Neural cell (in vitro differentiated cells): ENCODE data around the gene NELL2. TPM values are rescaled to one million over a fixed set of nuclear protein-coding genes. Genes with fewer than 3 reads are reported as not detected.

Experiments used
- H2AFZ ChIP-seq: fragments of 200-600, 300-800 bp; sonication (generic), shearing (Covaris generic); 2 replicates; pipeline ENCODE4 v1.6.0; 2014; ENCODE audit warnings: low read depth, mild to moderate bottlenecking, antibody characterized with exemption, low read length, moderate library complexity
- H3F3A ChIP-seq: fragments of 200-600 bp; shearing (Covaris generic); 2 replicates; pipeline ENCODE4 v1.6.1; 2016; ENCODE audit warnings: mild to moderate bottlenecking, moderate library complexity, mixed read lengths, antibody characterized with exemption, low read length; ENCODE audit not compliant: insufficient read depth, poor library complexity, severe bottlenecking
- H3K27ac ChIP-seq: fragments of 200-600, 300-800 bp; sonication (generic), shearing (Covaris generic); 2 replicates; pipeline ENCODE4 v1.5.1; 2014; ENCODE audit warnings: mild to moderate bottlenecking, low read length, moderate library complexity
- H3K27me3 ChIP-seq: fragments of 300-800, 200-600 bp; sonication (generic), shearing (Covaris generic); 2 replicates; pipeline ENCODE4 v1.6.0; 2014; ENCODE audit warnings: mild to moderate bottlenecking, low read depth, low read length, moderate library complexity; ENCODE audit not compliant: insufficient read depth
- H3K36me3 ChIP-seq: fragments of 300-800, 200-600 bp; sonication (generic), shearing (Covaris generic); 2 replicates; pipeline ENCODE4 v1.5.1; 2014; ENCODE audit warnings: mild to moderate bottlenecking, antibody characterized with exemption, low read length, moderate library complexity; ENCODE audit not compliant: insufficient read depth
- H3K4me2 ChIP-seq: fragments of 300-800, 200-600 bp; sonication (generic), shearing (Covaris generic); 2 replicates; pipeline ENCODE4 v1.6.0; 2014; ENCODE audit warnings: mild to moderate bottlenecking, low read length
- H3K4me3 ChIP-seq: fragments of 300-800, 200-600 bp; sonication (generic), shearing (Covaris generic); 2 replicates; pipeline ENCODE4 v1.5.1; 2014; ENCODE audit warnings: mild to moderate bottlenecking, low read length, moderate library complexity
- H3K79me2 ChIP-seq: fragments of 200-600 bp; shearing (Covaris generic); replicated peaks from 2 replicates; pipeline ENCODE4 v1.6.0; 2014; ENCODE audit warnings: mild to moderate bottlenecking, low read length, moderate library complexity; ENCODE audit not compliant: insufficient read depth
- H3K9ac ChIP-seq: fragments of 300-800, 200-600 bp; sonication (generic), shearing (Covaris generic); 2 replicates; pipeline ENCODE4 v1.6.1; 2016; ENCODE audit warnings: mild to moderate bottlenecking, low read length, mixed read lengths
- H3K9me2 ChIP-seq: fragments of 200-600 bp; shearing (Covaris generic); 2 replicates; pipeline ENCODE4 v1.6.1; 2016; ENCODE audit warnings: mild to moderate bottlenecking, low read length, mixed read lengths; ENCODE audit not compliant: insufficient read depth
- H3K9me3 ChIP-seq: fragments of 200-600, 300-800 bp; sonication (generic), shearing (Covaris generic); 2 replicates; pipeline ENCODE4 v1.6.1; 2016; ENCODE audit warnings: mild to moderate bottlenecking, mixed run types, low read length, moderate library complexity, mixed read lengths
- H4K20me1 ChIP-seq: fragments of 200-600 bp; shearing (Covaris generic); 2 replicates; pipeline ENCODE4 v1.6.1; 2016; ENCODE audit warnings: mild to moderate bottlenecking, mixed run types; ENCODE audit not compliant: insufficient read depth
- CTCF ChIP-seq: fragments of 450-650 bp; IDR thresholded peaks from 2 replicates; pipeline ENCODE4 v1.5.1; 2014; ENCODE audit warnings: antibody characterized with exemption, mild to moderate bottlenecking, moderate library complexity; ENCODE audit not compliant: poor library complexity, severe bottlenecking
- EP300 ChIP-seq: fragments of 450-650 bp; conservative IDR thresholded peaks from 2 replicates; pipeline ENCODE4 v1.6.1; 2014; ENCODE audit warnings: antibody characterized with exemption, mild to moderate bottlenecking, moderate library complexity; ENCODE audit not compliant: poor library complexity, severe bottlenecking
- EZH2 ChIP-seq: fragments of 200-600, 300-800 bp; shearing (Covaris generic), sonication (generic); IDR thresholded peaks from 2 replicates; pipeline ENCODE4 v1.6.1; 2014; ENCODE audit warnings: antibody characterized with exemption, low read length, borderline replicate concordance, mild to moderate bottlenecking; ENCODE audit not compliant: insufficient read depth, poor library complexity, severe bottlenecking
- MXI1 ChIP-seq: fragments of 450-650 bp; conservative IDR thresholded peaks from 2 replicates; pipeline ENCODE4 v1.6.1; 2014; ENCODE audit warnings: antibody characterized with exemption, mild to moderate bottlenecking; ENCODE audit not compliant: poor library complexity, severe bottlenecking
- POLR2AphosphoS5 ChIP-seq: IDR thresholded peaks from 2 replicates; pipeline ENCODE4 v1.6.1; 2012
- RAD21 ChIP-seq: fragments of 450-650 bp; conservative IDR thresholded peaks from 2 replicates; pipeline ENCODE4 v1.6.1; 2014; ENCODE audit warnings: antibody characterized with exemption, mild to moderate bottlenecking, moderate library complexity
- REST ChIP-seq: IDR thresholded peaks from 2 replicates; pipeline ENCODE4 v1.6.1; 2012; ENCODE audit warnings: borderline replicate concordance
- SMC3 ChIP-seq: fragments of 450-650 bp; conservative IDR thresholded peaks from 2 replicates; pipeline ENCODE4 v1.6.1; 2014; ENCODE audit warnings: antibody characterized with exemption, mild to moderate bottlenecking, moderate library complexity; ENCODE audit not compliant: poor library complexity
- TAF1 ChIP-seq: IDR thresholded peaks from 2 replicates; pipeline ENCODE4 v1.6.1; 2012; ENCODE audit warnings: low read depth
- polyA plus RNA-seq: library from polyadenylated mRNA; depleted of rRNA; stranded (reverse); fragments of >200 nt; gene quantifications from 2 replicates; pipeline ENCODE4 v1.2.3, GENCODE V29; 2014

Gene NELL2
- polyA plus RNA-seq, 1 donor from 2014 or later = 41.8 TPM

- no peak overlapping the region for H3K4me2 ChIP-seq
- H3K79me2 ChIP-seq = no peaks in the 10 kb centered on the region
- no peaks in the 10 kb centered on the region for H3K9me3 ChIP-seq
- H3F3A ChIP-seq = no peaks in the 10 kb centered on the region
- no peak overlapping the region for H3K4me3 ChIP-seq
- H3K27ac ChIP-seq = no peak overlapping the region
- H3K9ac ChIP-seq = no peak overlapping the region
- H3K9me2 ChIP-seq = no peaks in the 10 kb centered on the region
- no peak overlapping the region for H2AFZ ChIP-seq
- no peaks in the 10 kb centered on the region for H3K27me3 ChIP-seq
- no peak for TF ChIP-seq SMC3
- no peak for TF ChIP-seq RAD21
- no peak for TF ChIP-seq EZH2
- TF ChIP-seq TAF1 = no peak
- H4K20me1 ChIP-seq = no peaks in the 10 kb centered on the region
- no peaks in the 10 kb centered on the region for H3K36me3 ChIP-seq
Observed at GRCh38 chr12:44542716-44543115, 333.4 kb downstream of the NELL2 start.

GRCh38 chr12:44537354-44537753 lies 338.8 kb downstream of the NELL2 start:
- Histone ChIP-seq H3K9me2 (no peaks in the 10 kb centered on the region), H3K79me2 (no peaks in the 10 kb centered on the region), H2AFZ (no peak overlapping the region), H3K36me3 (no peaks in the 10 kb centered on the region), H3F3A (no peaks in the 10 kb centered on the region), H4K20me1 (no peaks in the 10 kb centered on the region), H3K4me3 (no peak overlapping the region), H3K27ac (no peak overlapping the region), H3K4me2 (no peak overlapping the region), H3K9ac (no peak overlapping the region), H3K9me3 (no peaks in the 10 kb centered on the region), H3K27me3 (no peaks in the 10 kb centered on the region)
- TF ChIP-seq EP300 (no peak), POLR2AphosphoS5 (no peak), EZH2 (no peak), TAF1 (no peak), RAD21 (no peak)

GRCh38 chr12:44532940-44533339 lies 343.2 kb downstream of the NELL2 start:
- H3K9me2 ChIP-seq = no peaks in the 10 kb centered on the region
- H3K4me3 ChIP-seq = no peak overlapping the region
- H3K9ac ChIP-seq = no peak overlapping the region
- no peaks in the 10 kb centered on the region for H4K20me1 ChIP-seq
- H3F3A ChIP-seq = no peaks in the 10 kb centered on the region
- no peaks in the 10 kb centered on the region for H3K79me2 ChIP-seq
- H3K4me2 ChIP-seq = no peak overlapping the region
- H3K27me3 ChIP-seq = no peaks in the 10 kb centered on the region
- H3K36me3 ChIP-seq = no peaks in the 10 kb centered on the region
- no peak for TF ChIP-seq TAF1
- no peak for TF ChIP-seq RAD21
- no peak for TF ChIP-seq EZH2
- TF ChIP-seq CTCF = no peak
- no peak for TF ChIP-seq REST
- no peak for TF ChIP-seq MXI1
- TF ChIP-seq EP300 = no peak
- no peak for TF ChIP-seq POLR2AphosphoS5
- TF ChIP-seq SMC3 = no peak
- no peak overlapping the region for H3K27ac ChIP-seq
- no peaks in the 10 kb centered on the region for H3K9me3 ChIP-seq
- H2AFZ ChIP-seq = no peak overlapping the region
